Colonic mucosa (tissue), 4 donors: ENCODE data around the gene KRT86. TPM values are rescaled to one million over a fixed set of nuclear protein-coding genes. Genes with fewer than 3 reads are reported as not detected.

Experiments
- DNase-seq: peaks from one replicate; pipeline ENCODE4 v3.0.0-alpha.2; 2020
- H3K27ac ChIP-seq: fragments of 200-600 bp; one replicate; pipeline ENCODE4 v1.8.0; 2021
- H3K27me3 ChIP-seq: fragments of 200-600 bp; one replicate; pipeline ENCODE4 v1.8.0; 2021
- H3K36me3 ChIP-seq: fragments of 200-600 bp; one replicate; pipeline ENCODE4 v1.8.0; 2021
- H3K4me1 ChIP-seq: fragments of 200-600 bp; one replicate; pipeline ENCODE4 v1.8.0; 2021; ENCODE audit warnings: mild to moderate bottlenecking
- H3K4me3 ChIP-seq: fragments of 200-600 bp; one replicate; pipeline ENCODE4 v1.8.0; 2021
- H3K9ac ChIP-seq, 2 donors: one replicate each; pipeline ENCODE4 v1.7.0; 2013; ENCODE audit warnings: control low read depth in 2 of 2, low read depth in 2 of 2, low read length in 2 of 2
- H3K9me3 ChIP-seq: fragments of 200-600 bp; one replicate; pipeline ENCODE4 v1.8.0; 2021
- CTCF ChIP-seq: fragments of 200-600 bp; IDR thresholded peaks from one replicate; pipeline ENCODE4 v1.8.0; 2022; ENCODE audit warnings: antibody characterized with exemption, mild to moderate bottlenecking
- intact Hi-C: fragments of 100-400 bp; cut with DNase I; formaldehyde crosslinking; loops from one replicate; pipeline ENCODE4 v1.14.1; 2022
- total RNA-seq, 2 donors: library from RNA; stranded (reverse); fragmentation: NEBNext Ultra II Directional in 1 of 2; extraction: Animal tissue kit (Norgen Biotek cat#: 25700) in 1 of 2; gene quantifications; one replicate each; pipeline ENCODE4 v1.2.1, GENCODE V29; 2021
- donor health status: healthy.
- donor health status: DM: no; HTN: no; CAD: no.
- donor health status: DM: no; HTN: no; CAD: no.

Gene KRT86
- total RNA-seq, 2 donors from 2014 or later = 0.16 TPM; not detected in 1

- peaks cover 6% of the 10 kb centered on the region for H3K27me3 ChIP-seq
- H3K9me3 ChIP-seq = no peaks in the 10 kb centered on the region
- peaks cover 10% of the 10 kb centered on the region for H3K4me1 ChIP-seq
- H3K4me3 ChIP-seq = no peak overlapping the region
- no peaks in the 10 kb centered on the region for H3K36me3 ChIP-seq
- no peak for DNase-seq
- H3K9ac ChIP-seq = no peak overlapping the region
- H3K27ac ChIP-seq = no peak overlapping the region
- intact Hi-C loops = no loop called here
- TF ChIP-seq CTCF = no peak
Measured at GRCh38 chr12:52228931-52229330, 45.5 kb upstream of the KRT86 start.

GRCh38 chr12:52229836-52230343, 44.6 kb upstream of the KRT86 start:
- peaks cover 10% of the 10 kb centered on the region for H3K4me1 ChIP-seq
- no peak overlapping the region for H3K9ac ChIP-seq
- DNase-seq = no peak
- TF ChIP-seq CTCF = no peak
- no peak overlapping the region for H3K27ac ChIP-seq
- no peaks in the 10 kb centered on the region for H3K9me3 ChIP-seq
- no peak overlapping the region for H3K4me3 ChIP-seq
- H3K36me3 ChIP-seq = no peaks in the 10 kb centered on the region
- H3K27me3 ChIP-seq = peaks cover 6% of the 10 kb centered on the region
- intact Hi-C loops = no loop called here

- no peak overlapping the region for H3K9ac ChIP-seq
- no peak for TF ChIP-seq CTCF
- peaks cover 6% of the 10 kb centered on the region for H3K27me3 ChIP-seq
- no peaks in the 10 kb centered on the region for H3K36me3 ChIP-seq
- intact Hi-C loops = no loop called here
- no peak overlapping the region for H3K27ac ChIP-seq
- no peaks in the 10 kb centered on the region for H3K9me3 ChIP-seq
- H3K4me3 ChIP-seq = no peak overlapping the region
- H3K4me1 ChIP-seq = peaks cover 10% of the 10 kb centered on the region
- DNase-seq = no peak
Measured at GRCh38 chr12:52230364-52231281, 43.8 kb upstream of the KRT86 start.

GRCh38 chr12:52231305-52232202, 42.9 kb upstream of the KRT86 start:
- H3K4me1 ChIP-seq = peaks cover 10% of the 10 kb centered on the region
- H3K36me3 ChIP-seq = no peaks in the 10 kb centered on the region
- no peak overlapping the region for H3K9ac ChIP-seq
- H3K4me3 ChIP-seq = no peak overlapping the region
- TF ChIP-seq CTCF = no peak
- intact Hi-C loops = no loop called here
- DNase-seq = no peak
- H3K27ac ChIP-seq = no peak overlapping the region
- no peaks in the 10 kb centered on the region for H3K9me3 ChIP-seq
- H3K27me3 ChIP-seq = peaks cover 6% of the 10 kb centered on the region

GRCh38 chr12:52232203-52232673, 42.2 kb upstream of the KRT86 start:
- DNase-seq = no peak
- no peaks in the 10 kb centered on the region for H3K9me3 ChIP-seq
- H3K27me3 ChIP-seq = peaks cover 6% of the 10 kb centered on the region
- intact Hi-C loops = no loop called here
- H3K4me3 ChIP-seq = no peak overlapping the region
- no peak overlapping the region for H3K9ac ChIP-seq
- H3K36me3 ChIP-seq = no peaks in the 10 kb centered on the region
- H3K27ac ChIP-seq = no peak overlapping the region
- no peak for TF ChIP-seq CTCF
- H3K4me1 ChIP-seq = peaks cover 10% of the 10 kb centered on the region
